Loucy (cell line): ENCODE results near the gene AKR1C8.
"Not testable (repeated sequence)": the region's sequence is repeated elsewhere in the genome, so short reads cannot be mapped to it uniquely, and the experiment has no call there.

Experiments used
- H2AFZ ChIP-seq: fragments of 200-600 bp; sonication (generic); 2 replicates; pipeline ENCODE4 v1.6.0; 2016; ENCODE audit warnings: antibody characterized with exemption, mild to moderate bottlenecking, low read length, moderate library complexity
- H3F3A ChIP-seq: fragments of 200-600 bp; 2 replicates; pipeline ENCODE4 v1.6.0; 2016; ENCODE audit warnings: antibody characterized with exemption, low read depth, mild to moderate bottlenecking
- H3K27me3 ChIP-seq: fragments of 200-600 bp; sonication (generic); 2 replicates; pipeline ENCODE4 v1.6.1; 2014; ENCODE audit warnings: low read length, mild to moderate bottlenecking; ENCODE audit not compliant: insufficient read depth, poor library complexity, severe bottlenecking
- H3K36me3 ChIP-seq: fragments of 200-600 bp; sonication (generic); 2 replicates; pipeline ENCODE4 v1.6.1; 2016; ENCODE audit warnings: low read length; ENCODE audit not compliant: insufficient read depth
- H3K4me1 ChIP-seq: fragments of 200-600 bp; sonication (generic); 2 replicates; pipeline ENCODE4 v1.5.1; 2014; ENCODE audit warnings: low read length, mild to moderate bottlenecking; ENCODE audit not compliant: insufficient read depth, poor library complexity, severe bottlenecking
- H3K4me2 ChIP-seq: fragments of 200-600 bp; sonication (generic); 2 replicates; pipeline ENCODE4 v1.6.0; 2014; ENCODE audit warnings: antibody characterized with exemption, low read length, low read depth, mild to moderate bottlenecking; ENCODE audit not compliant: poor library complexity, severe bottlenecking
- H3K4me3 ChIP-seq: fragments of 200-600 bp; sonication (generic); 2 replicates; pipeline ENCODE4 v1.5.1; 2014; ENCODE audit warnings: low read length, mild to moderate bottlenecking, mixed read lengths; ENCODE audit not compliant: poor library complexity, severe bottlenecking
- H3K79me2 ChIP-seq: fragments of 200-600 bp; sonication (generic); 2 replicates; pipeline ENCODE4 v1.6.1; 2014; ENCODE audit warnings: low read length; ENCODE audit not compliant: insufficient read depth
- H3K9ac ChIP-seq: fragments of 200-600 bp; sonication (generic); 2 replicates; pipeline ENCODE4 v1.6.0; 2014; ENCODE audit warnings: mild to moderate bottlenecking, low read depth, low read length, moderate library complexity; ENCODE audit not compliant: poor library complexity, severe bottlenecking
- H3K9me2 ChIP-seq: fragments of 200-600 bp; sonication (generic); replicated peaks from 2 replicates; pipeline ENCODE4 v1.6.1; 2016; ENCODE audit warnings: low read depth, low read length, mixed read lengths
- H3K9me3 ChIP-seq: fragments of 200-600 bp; sonication (generic); 2 replicates; pipeline ENCODE4 v1.6.1; 2014; ENCODE audit warnings: mild to moderate bottlenecking, antibody characterized with exemption, low read length, low read depth; ENCODE audit not compliant: insufficient read depth
- H4K20me1 ChIP-seq: fragments of 200-600 bp; sonication (generic); 2 replicates; pipeline ENCODE4 v1.6.0; 2014; ENCODE audit warnings: antibody characterized with exemption, low read length, mild to moderate bottlenecking; ENCODE audit not compliant: insufficient read depth, poor library complexity, severe bottlenecking
- CTCF ChIP-seq: fragments of 200-600 bp; sonication (generic); conservative IDR thresholded peaks from 2 replicates; pipeline ENCODE4 v1.5.1; 2014; ENCODE audit warnings: mild to moderate bottlenecking, antibody characterized with exemption, low read length
- EZH2phosphoT487 ChIP-seq: fragments of 200-600 bp; IDR thresholded peaks from 2 replicates; pipeline ENCODE4 v1.6.1; 2018; ENCODE audit warnings: antibody characterized with exemption, mild to moderate bottlenecking, moderate library complexity, borderline replicate concordance

AKR1C8 gene

GRCh38 chr10:5142199-5142598, 42.8 kb downstream of the AKR1C8 start:
- no peaks in the 10 kb centered on the region; the same call in 1 of the 2 replicates for H3K9me3 ChIP-seq
- TF ChIP-seq EZH2phosphoT487 (no peak), CTCF (no peak)
- no peaks in the 10 kb centered on the region for H3K9me2 ChIP-seq
- H4K20me1 ChIP-seq, result no peaks in the 10 kb centered on the region
- no peaks in the 10 kb centered on the region for H3K4me1 ChIP-seq
- no peak overlapping the region for H3K4me2 ChIP-seq
- H3K27me3 ChIP-seq, result no peaks in the 10 kb centered on the region
- H3K4me3 ChIP-seq, result no peak overlapping the region
- no peak overlapping the region for H3K9ac ChIP-seq
- no peak overlapping the region for H2AFZ ChIP-seq
- H3K36me3 ChIP-seq, result no peaks in the 10 kb centered on the region
- no peaks in the 10 kb centered on the region for H3F3A ChIP-seq
- no peaks in the 10 kb centered on the region for H3K79me2 ChIP-seq

- H3K9ac ChIP-seq, H2AFZ ChIP-seq, H3K4me2 ChIP-seq, H3F3A ChIP-seq, H3K4me1 ChIP-seq, H3K9me3 ChIP-seq, H3K4me3 ChIP-seq, H3K79me2 ChIP-seq, H3K9me2 ChIP-seq, H3K27me3 ChIP-seq, H3K36me3 ChIP-seq, H4K20me1 ChIP-seq: not testable (repeated sequence)
These were observed 47.3 kb downstream of the AKR1C8 start for GRCh38 chr10:5137699-5138098.

GRCh38 chr10:5136468-5137087, 48.4 kb downstream of the AKR1C8 start:
- Histone ChIP-seq H3F3A (no peaks in the 10 kb centered on the region), H3K9me3 (peaks cover 9% of the 10 kb centered on the region; the same call in 1 of the 2 replicates), H3K36me3 (no peaks in the 10 kb centered on the region), H2AFZ (no peak overlapping the region), H3K9ac (no peak overlapping the region), H3K79me2 (no peaks in the 10 kb centered on the region), H3K4me1 (no peaks in the 10 kb centered on the region), H3K4me3 (no peak overlapping the region), H3K27me3 (no peaks in the 10 kb centered on the region), H3K9me2 (no peaks in the 10 kb centered on the region), H4K20me1 (no peaks in the 10 kb centered on the region), H3K4me2 (no peak overlapping the region)
- TF ChIP-seq EZH2phosphoT487, result no peak
- no peak for TF ChIP-seq CTCF

- no peaks in the 10 kb centered on the region for H3K79me2 ChIP-seq
- no peak overlapping the region for H3K9ac ChIP-seq
- H3F3A ChIP-seq, result no peaks in the 10 kb centered on the region
- H3K36me3 ChIP-seq, result no peaks in the 10 kb centered on the region
- H3K4me3 ChIP-seq, result no peak overlapping the region
- H3K9me3 ChIP-seq, result peaks cover 9% of the 10 kb centered on the region; the same call in 1 of the 2 replicates
- H3K4me1 ChIP-seq, result no peaks in the 10 kb centered on the region
- TF ChIP-seq CTCF (no peak), EZH2phosphoT487 (no peak)
- H2AFZ ChIP-seq, result no peak overlapping the region
- no peaks in the 10 kb centered on the region for H3K9me2 ChIP-seq
- H3K4me2 ChIP-seq, result no peak overlapping the region
- no peaks in the 10 kb centered on the region for H3K27me3 ChIP-seq
- H4K20me1 ChIP-seq, result no peaks in the 10 kb centered on the region
These were observed 49.4 kb downstream of the AKR1C8 start for GRCh38 chr10:5135581-5135980.
